GM19324 (cell line): ENCODE data around the gene GRB2.
"Not testable (repeated sequence)": the region's sequence is repeated elsewhere in the genome, so short reads cannot be mapped to it uniquely, and the experiment has no call there.

Experiments used
- ATAC-seq: cut with Tn5 transposase; IDR thresholded peaks from one replicate; pipeline ENCODE4 v1.9.1; 2021; ENCODE audit warnings: mild to moderate bottlenecking, moderate library complexity; ENCODE audit not compliant: unreplicated experiment, low FRiP score

Gene GRB2

DNA sequence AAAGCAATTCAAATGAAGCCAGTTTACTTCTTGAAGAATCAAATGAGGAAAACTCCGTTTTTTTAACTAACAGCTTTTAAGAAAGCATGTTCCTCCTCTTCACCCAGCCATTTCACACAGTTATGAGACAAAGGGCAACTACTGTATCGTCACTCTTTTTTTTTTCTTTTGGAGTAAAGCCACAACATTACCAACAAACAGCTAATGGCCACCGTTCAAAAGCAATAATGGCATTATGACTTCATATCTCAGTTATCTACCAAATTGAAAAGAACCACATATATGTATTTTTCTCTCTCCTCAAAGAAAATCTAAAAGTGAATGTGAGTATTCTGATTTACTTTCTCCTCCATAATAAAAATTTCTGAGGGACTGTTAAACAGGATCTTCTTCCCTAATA, 14.5 kb downstream of the GRB2 start:
- ATAC-seq = no peak

DNA sequence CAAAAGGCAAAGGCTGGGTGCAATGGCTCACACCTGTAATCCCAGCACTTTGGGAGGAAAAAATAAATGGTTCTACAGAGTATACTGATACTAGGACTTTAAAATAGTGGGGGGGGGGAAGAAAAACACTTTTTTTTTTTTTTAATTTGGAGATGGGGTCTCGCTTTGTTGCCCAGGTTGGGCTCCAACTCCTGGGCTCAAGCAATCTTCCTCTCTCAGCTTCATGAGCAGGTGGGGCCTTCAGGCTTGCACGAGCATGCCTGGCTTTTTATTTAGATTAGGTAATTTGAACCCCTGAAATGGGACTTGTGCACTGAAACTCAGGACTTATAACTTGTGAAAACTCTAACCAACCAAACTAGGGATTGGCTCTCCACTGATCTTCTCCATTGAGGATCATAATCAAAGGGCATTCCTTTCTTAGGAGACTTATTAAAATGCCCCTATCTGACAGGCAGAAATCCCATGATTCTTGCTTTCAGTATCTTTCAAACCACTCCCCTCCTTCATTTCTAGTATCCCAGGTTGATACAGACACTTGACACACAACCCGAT, 16.9 kb downstream of the GRB2 start:
- ATAC-seq = no peak

DNA sequence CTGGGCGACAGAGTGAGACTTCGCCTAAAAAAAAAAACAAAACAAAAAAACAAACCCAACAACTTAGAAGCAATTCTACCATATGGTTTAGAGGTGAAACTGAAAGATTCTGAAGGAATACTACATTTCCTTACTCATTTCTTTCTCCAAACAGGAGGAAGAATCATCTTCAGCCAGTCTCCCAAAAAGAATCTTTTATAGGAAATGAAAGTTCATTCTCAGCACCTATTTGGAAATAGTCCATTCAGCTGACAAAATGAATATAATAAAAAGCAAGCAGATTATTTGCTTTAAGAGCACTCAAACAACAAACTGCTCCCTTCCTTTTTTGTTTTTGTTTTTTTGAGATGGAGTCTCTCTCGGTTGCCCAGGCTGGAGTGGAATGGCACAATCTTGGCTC, 17.7 kb downstream of the GRB2 start:
- no peak for ATAC-seq

DNA sequence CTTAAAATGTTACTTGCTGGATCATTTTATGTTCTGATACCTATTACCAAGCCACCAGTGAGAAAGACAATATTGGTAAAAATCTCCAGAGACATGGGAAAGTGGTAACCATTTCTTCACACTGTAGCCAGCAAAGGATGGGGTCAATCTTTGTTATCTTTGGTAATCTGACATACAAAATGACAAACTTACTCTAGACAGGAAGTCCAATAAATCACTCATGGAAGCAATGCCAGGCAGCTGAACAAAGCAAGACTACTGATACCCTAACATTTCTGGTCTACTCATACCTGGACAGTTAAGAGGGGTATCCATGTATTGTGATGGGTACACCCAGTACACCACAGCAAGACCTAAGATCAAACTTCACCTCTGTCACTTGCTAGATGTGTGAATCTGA, 19.0 kb downstream of the GRB2 start:
- no peak for ATAC-seq

DNA sequence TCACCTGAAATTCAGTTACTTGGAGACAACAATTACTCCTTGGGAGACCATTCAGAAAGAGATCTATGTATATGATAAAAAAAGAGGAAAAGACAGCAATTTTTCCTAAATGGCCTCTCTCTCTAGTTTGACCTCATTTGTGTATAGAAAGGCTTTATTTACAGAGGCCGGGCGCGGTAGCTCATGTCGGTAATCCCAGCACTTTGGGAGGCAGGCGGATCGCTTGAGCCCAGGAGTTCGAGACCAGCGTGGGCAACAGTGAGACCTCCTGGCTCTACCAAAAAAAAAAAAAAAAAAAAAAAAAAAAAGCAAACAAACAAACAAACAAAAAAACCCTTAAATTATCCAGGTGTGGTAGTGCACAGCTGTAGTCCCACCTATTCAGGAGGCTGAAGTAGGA, 20.7 kb downstream of the GRB2 start:
- ATAC-seq = no peak

DNA sequence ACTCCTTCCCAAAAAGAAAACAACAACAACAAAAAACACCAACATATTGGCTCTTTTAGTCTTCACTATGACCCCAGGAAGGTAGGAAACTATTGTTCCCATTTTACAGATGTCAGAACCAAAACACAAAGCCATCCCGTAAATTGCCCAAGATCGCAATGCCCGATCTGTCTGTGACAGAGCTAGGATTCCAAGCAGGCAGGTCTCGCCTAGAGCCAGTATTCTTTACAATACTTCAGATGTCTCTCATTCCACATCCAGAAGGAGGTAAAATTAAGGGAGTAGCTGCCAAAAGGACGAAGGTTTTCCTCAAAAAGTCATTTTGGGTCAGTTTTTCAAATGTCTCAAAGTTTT, 21.7 kb downstream of the GRB2 start:
- no peak for ATAC-seq

DNA sequence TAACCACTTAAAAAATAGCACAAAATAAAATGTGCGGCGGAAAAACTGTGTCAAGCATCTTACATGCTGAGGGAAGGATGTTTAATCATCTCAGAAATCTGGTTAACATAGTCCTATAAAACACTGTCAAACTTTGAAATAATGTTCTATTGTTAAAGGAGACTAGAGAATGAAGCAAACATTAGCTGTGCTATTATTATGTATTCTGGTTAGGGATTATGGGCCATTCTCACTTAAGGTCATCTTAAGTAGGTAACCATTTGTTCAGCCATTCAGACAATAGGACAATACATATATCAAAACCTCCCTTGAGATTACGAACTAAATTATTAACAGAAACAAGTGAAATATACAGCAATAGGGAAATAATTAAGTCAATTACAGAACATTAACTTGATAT, 24.7 kb downstream of the GRB2 start:
- ATAC-seq = no peak

DNA sequence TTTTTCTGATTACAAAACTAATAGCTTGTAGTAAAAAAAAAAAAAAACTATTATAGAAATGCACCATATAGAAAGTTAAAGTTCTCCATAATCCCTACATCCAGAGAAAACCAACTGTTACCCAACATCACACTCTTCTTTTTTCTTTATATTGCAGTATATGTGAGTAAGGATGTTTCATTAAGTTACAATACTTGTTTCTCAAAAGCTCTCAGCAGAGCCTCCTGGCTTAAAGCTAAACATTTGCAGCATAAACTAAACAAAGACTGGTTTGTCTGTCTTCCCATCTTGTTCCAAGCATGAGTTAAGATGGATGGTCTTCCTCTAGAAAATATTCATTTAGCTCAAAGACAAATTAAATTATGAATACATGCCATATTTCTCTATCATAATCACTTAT, 25.2 kb downstream of the GRB2 start:
- no peak for ATAC-seq

DNA sequence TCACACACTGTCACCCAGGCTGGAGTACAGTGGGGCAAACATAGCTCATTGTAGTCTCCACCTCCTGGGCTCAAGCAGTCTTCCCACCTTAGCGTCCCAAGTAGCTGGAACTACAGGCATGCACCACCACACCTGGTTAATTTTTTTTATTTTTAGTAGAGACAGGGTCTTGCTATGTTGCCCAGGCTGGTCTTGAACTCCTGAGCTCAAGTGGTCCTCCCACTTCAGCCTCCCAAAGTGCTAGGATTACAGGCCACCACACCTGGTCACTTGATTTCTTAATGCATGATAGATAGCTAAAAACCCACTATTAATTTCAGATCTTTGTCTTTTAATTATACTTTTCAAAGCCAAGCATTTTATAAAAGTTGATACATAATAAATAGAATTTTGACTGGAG, 26.1 kb downstream of the GRB2 start:
- ATAC-seq = not testable (repeated sequence)

DNA sequence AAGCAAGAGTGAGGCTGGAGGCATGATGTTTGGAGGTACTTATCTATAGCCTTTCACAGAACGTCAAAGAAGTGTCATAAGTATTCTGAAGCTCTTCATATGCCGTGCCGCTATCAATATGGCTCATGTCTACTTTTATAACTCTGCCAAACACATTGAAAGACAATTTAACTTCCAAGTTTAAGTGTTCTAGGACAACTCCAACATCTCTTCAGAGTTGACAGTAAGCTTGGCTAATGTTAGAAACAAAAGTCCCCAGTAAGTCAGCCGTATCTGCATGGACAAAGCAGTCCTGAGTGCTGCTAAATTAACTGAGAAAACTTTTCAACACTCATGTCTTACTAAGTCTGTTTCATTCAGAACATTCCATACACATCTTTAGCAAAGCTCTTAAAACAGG, 32.2 kb downstream of the GRB2 start:
- no peak for ATAC-seq

DNA sequence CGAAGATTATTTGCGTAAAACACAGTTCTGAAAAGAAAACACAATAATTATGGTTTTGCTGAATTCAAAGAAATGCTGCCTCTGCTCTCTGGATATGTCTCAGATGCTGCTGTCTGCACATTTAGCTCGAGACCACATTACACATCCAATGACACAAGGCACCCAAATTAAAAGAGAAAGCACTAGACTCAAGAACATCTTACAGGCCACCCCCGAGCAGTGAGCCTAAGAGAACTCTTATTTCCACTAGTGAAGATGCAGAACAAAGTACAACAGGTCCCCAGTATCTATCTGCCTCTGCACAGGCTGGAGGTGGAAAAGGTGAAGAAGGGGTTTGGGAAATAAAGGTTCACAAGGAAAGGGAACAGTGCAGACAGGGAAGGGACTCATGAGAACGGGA, 33.5 kb downstream of the GRB2 start:
- no peak for ATAC-seq

DNA sequence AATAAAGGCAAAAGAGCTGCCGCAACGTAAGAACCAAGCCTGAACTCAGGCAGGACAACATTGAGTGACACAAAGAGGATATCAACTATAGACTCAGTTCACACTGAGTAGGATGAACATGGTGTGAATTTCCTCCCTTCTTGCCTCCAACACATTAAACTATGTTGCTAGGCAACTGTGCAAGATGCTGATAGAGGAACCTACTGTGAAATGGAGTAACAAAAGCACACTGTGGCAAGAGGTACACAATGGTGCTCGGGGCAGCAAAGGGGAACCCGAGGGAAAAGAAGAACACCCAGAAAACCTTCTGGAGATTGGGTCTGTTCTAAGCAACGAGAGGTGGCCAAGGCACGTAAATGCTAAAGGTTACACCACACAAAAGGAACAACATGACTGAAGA, 34.1 kb downstream of the GRB2 start:
- ATAC-seq = no peak

DNA sequence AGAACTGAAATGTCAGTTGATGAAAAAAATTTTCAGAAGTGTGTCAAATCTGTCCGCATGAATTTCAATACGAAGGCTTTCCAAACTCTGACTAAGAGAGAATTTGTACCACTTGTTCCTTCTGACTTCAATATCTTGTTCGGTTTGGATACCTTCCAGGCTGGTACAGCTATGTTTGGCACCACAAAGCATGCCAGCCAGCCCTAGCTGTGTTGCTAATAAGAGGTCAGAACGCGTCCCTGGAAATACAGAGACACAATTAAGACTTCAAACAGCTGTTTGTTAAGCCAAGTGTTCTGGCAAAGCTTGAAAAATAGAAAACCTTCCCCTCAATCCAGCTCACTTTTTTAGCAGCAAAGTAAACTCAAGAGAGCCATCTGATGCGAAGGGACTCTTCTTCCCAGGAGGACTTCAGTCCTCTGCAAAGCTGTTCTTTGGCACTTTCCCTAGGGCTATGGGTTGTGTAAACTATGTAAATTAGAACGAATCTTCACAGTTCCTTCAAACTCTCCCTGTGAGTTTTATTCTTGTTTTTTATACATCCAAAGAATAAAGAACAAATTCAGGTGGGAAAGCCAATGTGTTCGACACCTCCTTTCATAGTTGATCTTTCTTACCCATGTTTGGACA, 35.1 kb downstream of the GRB2 start:
- no peak for ATAC-seq

DNA sequence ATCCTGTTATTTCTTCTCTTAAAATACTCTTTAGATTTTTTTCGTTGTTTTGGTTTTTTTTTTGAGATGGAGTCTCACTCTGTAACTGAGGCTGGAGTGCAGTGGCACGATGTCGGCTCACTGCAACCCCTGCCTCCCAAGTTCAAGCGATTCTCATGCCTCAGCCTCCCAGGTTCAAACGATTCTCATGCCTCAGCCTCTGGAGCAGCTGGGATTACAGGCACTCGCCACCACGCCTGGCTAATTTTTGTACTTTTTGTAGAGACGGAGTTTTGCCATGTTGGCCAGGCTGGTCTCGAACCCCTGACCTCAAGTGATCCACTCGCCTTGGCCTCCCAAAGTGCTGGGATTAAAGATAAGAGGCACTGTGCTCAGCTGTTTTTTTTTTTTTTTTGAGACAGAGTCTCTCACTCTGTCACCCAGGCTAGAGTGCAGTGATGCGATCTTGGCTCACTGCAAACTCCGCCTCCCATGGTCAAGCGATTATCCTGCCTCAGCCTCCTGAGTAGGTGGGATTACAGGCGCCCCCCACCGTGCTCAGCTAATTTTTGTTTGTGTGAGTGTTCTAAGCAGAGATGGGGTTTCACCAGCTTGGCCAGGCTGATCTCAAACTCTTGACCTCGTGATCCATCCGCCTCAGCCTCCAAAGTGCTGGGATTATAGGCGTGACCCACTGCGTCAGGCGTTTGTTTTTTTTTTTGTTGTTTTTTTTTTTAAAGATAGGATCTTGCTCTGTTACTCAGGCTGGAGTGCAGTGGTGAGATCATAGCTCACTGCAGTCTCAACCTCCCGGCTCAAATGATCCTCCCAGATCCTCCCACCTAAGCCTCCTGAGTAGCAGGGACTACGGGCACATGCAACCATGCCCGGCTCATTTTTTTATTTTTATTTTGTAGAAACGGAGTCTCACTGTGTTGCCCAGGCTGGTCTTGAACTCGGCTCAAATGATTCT, 37.4 kb downstream of the GRB2 start:
- not testable (repeated sequence) for ATAC-seq

DNA sequence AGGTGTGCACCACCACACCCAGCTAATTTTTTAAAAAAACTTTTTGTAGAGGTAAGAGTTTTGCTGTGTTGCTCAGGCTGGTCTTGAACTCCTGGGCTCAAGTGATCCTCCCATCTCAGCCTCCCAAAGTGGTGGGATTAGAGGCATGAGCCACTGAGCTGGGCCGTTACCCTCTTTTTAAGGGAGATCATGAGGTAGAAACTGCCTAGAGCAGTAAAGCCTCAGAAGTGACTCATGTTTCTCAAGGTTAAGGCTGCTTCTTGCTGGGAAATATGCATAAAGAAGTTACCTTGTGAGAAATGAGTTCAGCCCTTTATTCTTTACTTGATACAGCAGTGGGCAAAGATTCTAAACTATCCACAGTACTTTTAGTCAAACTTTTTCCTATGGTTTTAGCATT, 38.2 kb downstream of the GRB2 start:
- ATAC-seq = no peak

DNA sequence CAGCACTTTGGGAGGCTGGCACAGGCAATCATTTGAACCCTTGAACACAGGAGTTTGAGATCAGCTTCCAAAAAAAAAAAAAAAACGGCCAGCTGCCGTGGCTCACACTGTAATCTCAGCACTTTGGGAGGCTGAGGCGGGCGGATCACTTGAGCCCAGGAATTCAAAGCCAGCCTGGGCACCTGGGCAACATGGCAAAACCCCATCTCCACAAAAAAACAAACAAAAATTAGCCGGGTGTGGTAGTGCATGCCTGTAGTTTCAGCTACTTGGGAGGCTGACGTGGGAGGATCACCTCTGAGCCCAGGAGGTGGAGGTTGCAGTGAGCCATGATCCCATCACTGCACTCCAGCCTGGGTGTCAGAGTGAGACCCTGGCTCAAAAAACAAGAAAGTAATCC, 39.0 kb downstream of the GRB2 start:
- no peak for ATAC-seq

DNA sequence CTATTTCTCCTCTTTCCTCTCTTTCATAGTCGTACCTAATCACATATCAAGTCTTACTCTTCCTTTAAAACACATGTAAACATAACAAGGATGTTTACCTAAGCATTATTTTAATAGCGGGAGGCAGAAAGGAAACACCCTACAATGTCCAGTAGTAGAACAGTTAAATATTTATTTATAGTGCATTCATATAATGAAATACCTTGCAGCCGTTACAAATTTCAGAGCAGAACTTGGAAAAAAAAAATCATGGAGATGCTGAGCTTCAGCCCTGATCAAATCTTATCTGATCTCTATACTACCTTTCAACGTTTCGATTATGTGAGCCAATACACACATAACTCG, 39.6 kb downstream of the GRB2 start:
- no peak for ATAC-seq

DNA sequence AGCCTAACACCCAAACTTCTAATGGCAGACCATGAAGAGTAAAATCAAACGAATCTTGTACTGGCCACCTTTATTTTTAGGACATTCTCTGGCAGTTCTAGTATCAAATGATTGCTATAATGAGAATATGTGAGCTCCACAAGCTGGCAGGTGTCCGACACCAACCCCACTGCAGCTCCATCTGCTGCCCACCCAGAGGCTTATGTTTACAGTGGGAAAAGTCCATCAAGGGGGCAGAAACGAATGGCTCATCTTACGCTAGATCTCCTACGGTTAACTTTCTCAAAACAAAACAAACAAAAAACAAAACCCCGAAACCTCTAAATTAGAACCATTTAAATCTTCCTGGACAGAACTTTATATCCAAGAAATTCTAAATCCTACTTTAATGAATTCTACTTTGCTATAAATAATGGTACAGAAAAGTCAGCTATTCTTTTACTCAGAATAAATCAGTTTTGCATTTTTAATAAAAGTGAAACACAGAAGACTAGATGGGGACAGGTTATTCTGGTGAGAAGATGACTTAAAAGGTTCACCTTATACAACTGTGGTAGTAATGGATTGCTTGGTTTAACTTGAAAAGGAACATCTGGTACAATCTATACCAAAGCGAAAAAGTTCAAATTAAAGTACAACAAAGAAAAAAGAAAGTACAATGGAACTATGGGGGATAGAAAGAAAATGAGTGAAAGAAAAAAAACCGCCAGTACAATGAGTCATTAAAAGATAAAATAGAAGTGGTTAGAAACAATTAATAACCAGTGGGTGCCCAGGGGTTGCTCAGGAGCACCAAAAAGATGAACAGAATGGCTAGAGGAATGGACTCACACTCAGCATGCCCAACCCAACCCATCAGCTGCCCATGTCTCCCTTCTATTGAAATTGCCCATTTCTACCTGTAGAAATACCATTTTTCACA, 40.2 kb downstream of the GRB2 start:
- ATAC-seq = no peak

DNA sequence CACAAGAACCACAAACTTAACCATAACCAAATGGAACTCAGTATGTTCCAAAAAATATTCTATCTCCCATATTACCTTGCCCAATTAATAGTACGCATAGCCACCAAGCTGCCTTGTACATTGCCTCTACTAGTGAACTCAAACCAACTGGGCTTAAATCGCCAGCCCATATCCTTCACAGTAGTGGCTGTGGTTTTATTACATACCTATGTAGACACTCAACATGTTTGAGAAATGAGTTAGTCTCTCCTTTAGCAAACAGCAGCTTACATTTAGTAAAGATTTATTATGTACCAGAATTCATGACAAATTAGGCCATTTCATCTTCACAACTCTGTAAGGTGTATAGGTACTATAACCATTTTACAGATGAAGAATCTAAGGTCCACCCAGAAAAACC, 41.4 kb downstream of the GRB2 start:
- ATAC-seq = no peak

DNA sequence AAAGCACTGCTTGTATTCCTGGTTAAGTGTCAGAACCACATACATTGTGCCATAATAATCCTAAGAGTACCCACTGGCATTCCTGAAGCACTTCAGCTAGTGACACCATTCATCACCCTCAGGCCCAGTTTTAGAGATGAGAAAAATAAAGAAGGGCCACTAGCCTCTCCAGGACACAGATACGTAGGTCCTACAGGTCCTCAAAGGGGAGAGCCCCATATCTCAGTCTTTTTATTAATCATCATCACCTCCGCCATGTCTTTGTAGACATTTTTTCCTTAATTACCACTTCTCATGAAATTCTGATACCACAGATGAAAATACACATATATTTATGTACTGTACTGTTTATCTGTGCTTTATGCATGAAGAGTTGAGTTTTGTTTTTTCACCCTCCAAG, 43.5 kb downstream of the GRB2 start:
- ATAC-seq = no peak

DNA sequence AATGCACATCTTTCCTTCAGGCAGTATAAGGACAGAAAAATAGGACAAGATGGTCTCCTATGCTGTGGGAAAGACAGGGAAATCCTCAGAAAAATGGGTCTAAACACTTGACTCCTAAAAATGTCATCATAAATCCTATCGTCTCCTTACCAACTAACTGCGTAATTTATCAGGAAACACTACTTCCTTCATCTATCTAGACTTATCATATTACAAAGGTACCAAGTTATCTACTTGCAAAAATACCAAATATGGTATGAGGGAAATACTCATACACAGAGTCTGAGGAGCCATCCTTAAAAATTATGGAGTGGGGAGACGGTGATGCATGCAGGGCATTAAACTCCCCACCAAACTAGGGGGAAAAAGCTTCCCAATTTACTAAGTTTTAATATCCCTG, 44.1 kb downstream of the GRB2 start:
- ATAC-seq = no peak
